Thyroid gland (tissue), 4 donors: Measurements from ENCODE around the gene KLF3.

Experiments used
- POLR2A ChIP-seq, 2 donors: fragments of 450-650 bp; IDR thresholded peaks; one replicate each; pipeline ENCODE4 v1.6.1; 2017; ENCODE audit warnings: antibody characterized with exemption in 2 of 2, mild to moderate bottlenecking in 2 of 2, moderate library complexity in 1 of 2
- TF ChIP-seq, protein P1 (sequence below), 6 experiments: fragments of 200-600 bp in 3 of 6; fragments of 450-650 bp in 3 of 6; sonication (generic) in 3 of 6; IDR thresholded peaks; one replicate each; pipeline ENCODE4 v1.5.1; 2016 to 2019; ENCODE audit warnings: antibody characterized with exemption in 6 of 6, mild to moderate bottlenecking in 2 of 6, inconsistent platforms in 1 of 6, moderate library complexity in 1 of 6

DNA sequence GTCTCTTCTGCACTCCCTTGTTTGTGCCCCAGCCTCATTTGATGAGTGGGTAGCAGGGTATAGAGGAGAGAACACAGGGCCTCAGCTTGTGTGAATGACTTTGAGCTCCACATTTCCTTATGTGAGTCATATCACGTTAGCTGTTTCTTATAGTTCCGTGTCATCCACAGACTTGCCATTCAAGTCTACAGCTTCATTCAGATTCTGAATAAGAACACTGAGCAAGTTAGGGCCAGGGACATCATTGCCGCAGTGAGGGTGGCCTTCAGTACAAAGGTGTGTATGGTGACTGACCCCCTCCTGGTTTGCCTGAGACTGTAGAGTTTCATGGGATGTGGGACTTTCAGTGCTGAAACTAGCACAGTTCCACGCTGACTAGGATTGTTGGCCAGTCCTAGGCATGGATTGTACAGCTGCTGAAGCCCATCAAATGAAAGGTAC lies 23.6 kb downstream of the KLF3 start:
- TF ChIP-seq, protein P1, sequence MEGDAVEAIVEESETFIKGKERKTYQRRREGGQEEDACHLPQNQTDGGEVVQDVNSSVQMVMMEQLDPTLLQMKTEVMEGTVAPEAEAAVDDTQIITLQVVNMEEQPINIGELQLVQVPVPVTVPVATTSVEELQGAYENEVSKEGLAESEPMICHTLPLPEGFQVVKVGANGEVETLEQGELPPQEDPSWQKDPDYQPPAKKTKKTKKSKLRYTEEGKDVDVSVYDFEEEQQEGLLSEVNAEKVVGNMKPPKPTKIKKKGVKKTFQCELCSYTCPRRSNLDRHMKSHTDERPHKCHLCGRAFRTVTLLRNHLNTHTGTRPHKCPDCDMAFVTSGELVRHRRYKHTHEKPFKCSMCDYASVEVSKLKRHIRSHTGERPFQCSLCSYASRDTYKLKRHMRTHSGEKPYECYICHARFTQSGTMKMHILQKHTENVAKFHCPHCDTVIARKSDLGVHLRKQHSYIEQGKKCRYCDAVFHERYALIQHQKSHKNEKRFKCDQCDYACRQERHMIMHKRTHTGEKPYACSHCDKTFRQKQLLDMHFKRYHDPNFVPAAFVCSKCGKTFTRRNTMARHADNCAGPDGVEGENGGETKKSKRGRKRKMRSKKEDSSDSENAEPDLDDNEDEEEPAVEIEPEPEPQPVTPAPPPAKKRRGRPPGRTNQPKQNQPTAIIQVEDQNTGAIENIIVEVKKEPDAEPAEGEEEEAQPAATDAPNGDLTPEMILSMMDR (IDR thresholded peaks at IDR 0.05), result no peak
- no peak for TF ChIP-seq POLR2A (IDR thresholded peaks at IDR 0.05)
